NCI-H146 treated with DMSO at 0.1 percent for 48 hours (cell line): ENCODE results near the gene CIITA.
A peak's percentile ranks its signal among the peaks of the same experiment; 100 is the strongest.
"Not testable (repeated sequence)": the region's sequence is repeated elsewhere in the genome, so short reads cannot be mapped to it uniquely, and the experiment has no call there.

ENCODE experiments used
- DNase-seq: peaks from one replicate; lab custom pipeline; 2025; ENCODE audit not compliant: unreplicated experiment; lab: John Stamatoyannopoulos, UW

CIITA gene

GRCh38 chr16:10935226-10935915, 58.4 kb downstream of the CIITA start:
- DNase-seq: no peak

DNA sequence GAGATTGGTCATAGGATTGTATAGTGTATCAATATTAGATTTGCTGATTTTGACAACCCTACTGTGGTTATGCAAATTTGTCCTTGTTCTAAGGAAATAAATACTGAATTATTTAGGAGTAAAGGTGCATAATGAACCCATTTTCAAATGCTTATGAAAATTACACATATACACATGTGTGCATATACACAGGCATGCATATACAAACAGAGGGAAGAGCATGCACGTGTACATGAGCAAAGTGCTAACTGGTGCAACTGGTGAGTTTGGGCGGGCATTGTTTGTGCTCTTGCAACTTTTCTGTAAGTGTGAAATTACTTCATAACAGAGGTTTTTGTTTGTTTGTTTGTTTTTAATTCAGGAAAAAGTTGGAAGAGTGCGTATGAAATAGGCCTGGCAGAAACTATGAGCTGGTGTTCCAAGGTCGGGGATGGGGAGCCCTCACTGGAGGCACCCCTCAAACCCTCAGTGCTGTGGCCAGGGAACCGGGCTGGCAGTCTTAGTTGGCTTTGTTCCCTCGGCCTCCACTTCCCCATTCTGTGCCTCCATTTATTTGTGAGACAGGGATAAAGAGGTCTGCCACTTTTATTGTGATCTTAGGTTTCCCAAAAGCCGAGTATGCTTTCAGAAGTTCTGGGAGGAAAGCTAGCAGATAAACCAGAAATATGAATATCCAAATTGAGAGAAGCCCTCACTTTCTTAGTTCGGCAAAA, 59.4 kb downstream of the CIITA start:
- no peak for DNase-seq

GRCh38 chr16:10937068-10937859, 60.3 kb downstream of the CIITA start:
- no peak for DNase-seq

- no peak for DNase-seq
These were observed 61.3 kb downstream of the CIITA start for GRCh38 chr16:10938321-10938720.

- DNase-seq: no peak
These were observed 62.0 kb downstream of the CIITA start for GRCh38 chr16:10938796-10939648.

- no peak for DNase-seq
These were observed 62.7 kb downstream of the CIITA start for GRCh38 chr16:10939649-10940234.

DNA sequence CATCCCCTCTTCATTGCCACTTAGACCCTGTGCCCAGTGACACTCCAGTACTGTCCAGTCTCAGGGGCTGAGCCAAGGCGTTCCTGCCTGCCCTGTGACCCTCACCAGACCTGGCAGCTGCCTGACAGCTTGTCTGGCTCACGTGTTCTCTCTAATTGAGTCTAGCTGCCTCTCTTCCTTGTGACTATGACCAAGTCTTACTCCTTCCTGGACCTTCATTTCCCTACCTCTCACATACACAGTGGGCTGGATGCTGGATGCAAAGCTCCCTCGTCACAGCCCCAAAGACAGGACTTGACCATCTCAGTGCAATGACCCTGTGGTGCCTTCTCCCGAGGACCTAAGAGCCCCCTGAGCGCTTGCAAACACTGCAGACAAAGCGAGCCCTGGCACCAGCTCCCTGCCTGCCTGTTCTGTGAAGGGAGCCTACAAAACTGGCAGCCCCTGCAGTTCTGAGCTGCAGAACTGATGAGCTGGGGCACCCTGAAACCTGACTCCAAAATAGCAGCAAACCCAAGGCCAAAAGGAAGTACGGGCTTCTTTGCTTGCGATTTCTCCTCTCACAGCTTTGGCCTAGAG, 63.6 kb downstream of the CIITA start:
- DNase-seq: no peak

DNA sequence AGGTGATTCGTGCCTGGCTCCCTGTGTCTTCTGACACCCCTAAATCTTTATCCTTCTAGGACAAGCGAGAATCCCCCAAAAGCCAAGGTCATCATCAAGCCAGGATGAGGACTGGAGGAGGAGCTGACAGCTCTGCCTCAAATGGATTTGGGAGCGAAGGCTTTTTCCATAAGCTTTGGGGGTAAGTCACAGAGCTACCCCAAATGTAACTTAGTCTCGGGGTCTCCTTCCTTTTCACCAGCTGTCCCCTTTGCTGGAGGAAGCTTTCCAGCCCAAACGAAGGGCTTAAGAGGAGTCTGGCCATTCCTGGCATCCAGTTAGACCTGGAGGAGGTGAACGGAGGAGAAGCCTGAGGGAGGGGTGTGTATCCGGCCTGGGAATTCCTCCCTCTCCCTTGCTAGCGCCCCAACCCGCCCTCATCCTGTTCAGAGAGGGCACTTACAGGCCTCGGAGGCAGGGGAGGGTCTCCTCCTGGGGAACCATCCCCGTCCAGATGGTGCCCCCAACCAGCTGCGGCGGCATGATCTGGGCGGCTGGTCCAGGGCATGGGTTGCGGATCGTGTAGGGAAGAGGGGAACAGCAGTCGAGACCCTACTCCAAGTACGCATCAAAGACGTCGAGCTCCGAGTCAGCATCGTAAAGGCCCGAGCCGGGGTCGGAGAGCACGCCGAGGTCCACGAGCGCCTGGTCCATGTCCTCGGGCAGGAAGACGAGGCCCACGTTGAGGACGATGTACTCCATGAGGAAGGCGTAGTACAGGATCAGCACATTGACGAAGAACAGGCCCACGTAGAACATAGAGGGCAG, 64.3 kb downstream of the CIITA start:
- DNase-seq: peak; percentile 16

- not testable (repeated sequence) for DNase-seq
These were observed 64.9 kb downstream of the CIITA start for GRCh38 chr16:10941935-10942351.

- peak; percentile 86 for DNase-seq
These were observed 65.5 kb downstream of the CIITA start, which contains the start of gene DEXI for GRCh38 chr16:10942352-10943063. DEXI (minus strand) TSS chr16:10942468; CDS start chr16:10942005, 463 bp downstream.

DNA sequence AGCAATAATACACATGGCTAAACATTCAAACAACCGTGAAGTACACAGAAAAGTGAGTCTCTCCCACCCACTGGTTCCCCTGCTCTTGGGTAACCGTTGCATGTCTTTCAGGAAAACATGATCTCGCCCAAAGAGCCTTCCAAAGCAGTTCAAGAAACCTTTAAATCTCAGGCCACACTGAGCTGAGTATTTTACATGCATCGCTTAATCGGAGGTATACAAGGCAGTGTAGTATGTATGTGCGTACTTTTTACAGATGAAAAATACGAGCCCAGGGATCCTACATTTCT, 66.0 kb downstream of the CIITA start:
- DNase-seq: no peak

DNA sequence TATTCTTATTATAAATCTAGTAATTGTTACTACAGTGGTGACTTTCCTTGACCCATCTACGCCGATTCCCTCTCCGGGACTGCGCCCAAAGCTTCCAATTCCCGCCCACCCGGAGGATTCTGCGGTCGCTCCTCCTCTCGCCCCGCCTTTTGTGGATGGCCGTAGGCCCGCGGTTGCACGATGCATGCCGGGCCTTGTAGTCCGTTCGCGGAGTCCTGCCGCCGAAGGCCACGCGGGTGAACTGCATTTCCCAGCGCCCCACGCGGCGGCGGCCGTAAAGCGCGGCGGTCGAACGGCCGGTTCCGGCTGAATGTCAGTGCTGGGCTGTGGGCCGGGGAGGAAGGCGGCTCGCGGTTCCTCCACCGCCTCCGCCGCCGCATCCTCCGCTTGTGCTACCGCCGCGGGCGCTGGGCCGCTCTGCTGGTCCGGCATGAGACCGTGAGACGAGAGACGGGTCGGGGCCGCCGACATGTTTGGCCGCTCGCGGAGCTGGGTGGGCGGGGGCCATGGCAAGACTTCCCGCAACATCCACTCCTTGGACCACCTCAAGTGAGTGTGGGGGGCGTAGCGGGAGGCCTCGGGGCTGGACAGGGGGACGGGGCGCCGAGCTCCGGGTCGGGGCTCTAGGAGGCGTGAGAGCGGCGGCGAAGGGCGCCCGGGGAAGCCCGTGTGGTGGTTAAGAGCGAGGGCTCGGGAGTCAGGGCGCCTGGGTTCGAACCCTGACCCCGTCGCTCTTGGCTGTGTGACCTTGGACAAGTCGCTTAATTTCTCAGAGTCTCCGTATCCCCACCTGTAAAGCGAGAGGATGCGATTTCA, 67.5 kb downstream of the CIITA start, which contains the start of gene CLEC16A:
TSS of gene CLEC16A (plus strand) at position 316 of the 816 bp plus-strand sequence. CDS start at position 470, 154 bp downstream.
- peak; percentile 91 for DNase-seq

- DNase-seq: no peak
These were observed 68.2 kb downstream of the CIITA start for GRCh38 chr16:10945065-10945787.

GRCh38 chr16:10946308-10946707, 69.3 kb downstream of the CIITA start:
- no peak for DNase-seq

DNA sequence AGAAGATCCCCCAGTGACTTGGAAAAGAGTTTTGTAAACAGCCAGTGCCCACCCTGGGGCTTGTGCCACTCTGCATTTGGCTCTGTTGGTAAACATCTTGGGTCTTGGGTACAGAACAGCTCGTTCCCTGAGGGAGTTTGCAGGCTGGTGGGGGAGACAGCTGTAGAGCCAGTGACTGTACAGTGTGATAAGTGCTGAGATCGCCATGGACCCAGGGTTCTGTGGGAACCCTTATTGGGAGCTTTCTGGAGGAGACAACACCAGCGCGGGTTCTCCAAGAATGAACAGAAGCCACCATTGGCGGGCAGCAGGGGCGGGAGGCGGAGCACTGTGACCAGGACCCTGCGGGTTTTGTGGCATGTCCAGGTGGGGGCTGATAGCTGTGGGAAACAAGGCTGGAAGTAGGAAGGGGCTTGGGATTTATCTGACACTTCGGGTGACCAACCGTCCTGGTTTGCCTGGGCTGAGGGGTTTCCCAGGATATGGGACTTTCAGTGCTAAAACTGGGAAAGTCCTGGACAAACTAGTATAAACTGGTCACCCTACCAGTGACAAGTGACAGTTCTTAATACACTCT, 70.3 kb downstream of the CIITA start:
- no peak for DNase-seq

DNA sequence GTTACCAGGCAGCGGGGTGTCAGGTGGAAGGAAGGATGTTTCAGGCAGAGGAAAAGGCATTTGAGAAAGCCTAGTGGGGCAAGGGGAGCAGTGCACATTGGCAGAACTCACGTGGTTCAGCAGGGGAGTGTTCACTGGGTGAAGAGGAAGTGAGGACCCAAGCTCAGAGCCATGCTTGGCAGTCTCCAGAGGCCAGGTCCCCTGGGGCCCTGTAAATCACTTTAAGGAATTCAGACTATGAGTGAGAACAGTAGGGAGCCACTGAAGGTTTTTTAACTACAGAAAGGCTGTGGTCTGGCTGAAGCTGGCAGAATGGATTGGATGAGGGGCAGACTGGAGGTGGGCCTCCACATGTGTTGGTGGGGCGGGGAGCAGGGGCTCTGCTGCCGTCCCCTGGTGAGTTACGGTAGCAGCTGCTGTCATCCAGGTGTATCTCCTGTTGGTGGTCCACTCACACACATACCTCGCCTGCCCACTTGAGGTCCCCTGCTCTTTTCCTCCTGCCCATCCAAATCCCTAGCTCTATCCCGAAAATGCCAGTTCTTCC, 72.5 kb downstream of the CIITA start:
- no peak for DNase-seq

DNA sequence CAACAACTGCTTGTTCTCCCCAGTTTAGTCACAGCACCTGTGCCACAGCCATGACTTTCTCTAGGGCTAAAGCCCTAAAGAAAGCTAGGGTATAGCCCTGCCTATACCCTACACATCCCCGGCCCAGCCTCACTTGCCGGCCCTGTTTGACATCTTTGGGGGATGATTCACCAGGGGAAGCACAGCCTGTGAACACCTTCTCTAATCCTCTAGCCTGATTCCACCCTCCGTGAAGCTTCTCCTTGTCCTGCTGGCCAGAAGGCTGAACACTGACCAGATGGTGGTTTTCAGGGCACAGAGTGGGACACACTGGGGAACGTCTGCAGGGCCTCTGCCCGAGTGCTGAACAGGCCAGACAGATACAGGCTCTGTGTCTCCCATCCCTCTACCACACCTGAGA, 73.4 kb downstream of the CIITA start:
- no peak for DNase-seq
